A549 (cell line): ENCODE results near the gene GUCY1A2. TPM values are rescaled to one million over a fixed set of nuclear protein-coding genes. Genes with fewer than 3 reads are reported as not detected.
"Not testable (repeated sequence)": the region's sequence is repeated elsewhere in the genome, so short reads cannot be mapped to it uniquely, and the experiment has no call there.

ENCODE experiments used
- ATAC-seq, 2 experiments: fragments of 200-7000 bp in 1 of 2; fragments of >200 bp in 1 of 2; cut with Nextera tagmentation in 1 of 2; cut with Tn5 transposase in 1 of 2; 3 replicates each; pipeline versions ENCODE4 v1.8.0 to v1.9.1; 2018 to 2020; ENCODE audit warnings: mild to moderate bottlenecking in 1 of 2, moderate library complexity in 1 of 2
- CTCF ChIA-PET: fragments of 300-600 bp; sonication (Branson Sonifier 250); formaldehyde crosslinking; extraction: SDS; loops from one replicate; lab custom pipeline; 2021; ENCODE audit warnings: antibody characterized with exemption, inconsistent platforms; lab: Yijun Ruan, JAX
- POLR2A ChIA-PET: fragments of 350-600 bp; formaldehyde crosslinking; extraction: SDS; loops from one replicate; lab custom pipeline; 2021; ENCODE audit warnings: antibody characterized with exemption, inconsistent platforms; lab: Yijun Ruan, JAX
- DNase-seq, 2 experiments: peaks; one replicate each; pipeline versions ENCODE4 v3.0.0 to v3.0.0-alpha.2; 2011 to 2016; ENCODE audit warnings: low read depth in 1 of 2, low spot score in 1 of 2
- FAIRE-seq: peaks from 2 replicates; lab custom pipeline; 2011; peaks lifted over from hg19 to GRCh38; lab: Jason Lieb, UNC
- H3K27ac ChIP-seq, 2 experiments: fragments of >200 bp; sonication (Bioruptor Twin); formaldehyde crosslinking; 3 replicates each; pipeline ENCODE4 v1.5.1; 2016 to 2017
- H3K4me1 ChIP-seq: fragments of >200 bp; sonication (Bioruptor Twin); formaldehyde crosslinking; 3 replicates; pipeline ENCODE4 v1.6.1; 2016
- H3K4me2 ChIP-seq: fragments of >200 bp; sonication (Bioruptor Twin); formaldehyde crosslinking; 3 replicates; pipeline ENCODE4 v1.6.1; 2016
- H3K4me3 ChIP-seq: fragments of >200 bp; sonication (Bioruptor Twin); formaldehyde crosslinking; 3 replicates; pipeline ENCODE4 v1.5.1; 2016
- H3K9me3 ChIP-seq: fragments of >200 bp; sonication (Bioruptor Twin); formaldehyde crosslinking; 3 replicates; pipeline ENCODE4 v1.6.1; 2016
- CEBPB ChIP-seq, 2 experiments: fragments of >200 bp in 1 of 2; sonication (Bioruptor Twin) in 1 of 2; formaldehyde crosslinking in 1 of 2; IDR thresholded peaks; 2 replicates each; pipeline ENCODE4 v1.6.1; 2012 to 2016
- CHD4 ChIP-seq: fragments of 200-600 bp; sonication (generic); IDR thresholded peaks from 2 replicates; pipeline ENCODE4 v1.6.1; 2016; ENCODE audit warnings: antibody characterized with exemption, mild to moderate bottlenecking, borderline replicate concordance
- E2F6 ChIP-seq: IDR thresholded peaks from 2 replicates; pipeline ENCODE4 v1.6.1; 2012; ENCODE audit warnings: low read depth, borderline replicate concordance
- EHF ChIP-seq: fragments of 250-450 bp; sonication (Bioruptor Pico); IDR thresholded peaks from 2 replicates; pipeline ENCODE4 v1.5.0; 2020; ENCODE audit warnings: mild to moderate bottlenecking
- ELK1 ChIP-seq: fragments of 150-350 bp; IDR thresholded peaks from 2 replicates; pipeline ENCODE4 v1.6.1; 2014; ENCODE audit warnings: low read depth, mild to moderate bottlenecking, low read length
- FOSB ChIP-seq: fragments of 250-450 bp; sonication (Bioruptor Pico); IDR thresholded peaks from 2 replicates; pipeline ENCODE4 v1.5.0; 2020; ENCODE audit warnings: mild to moderate bottlenecking, moderate library complexity
- GATA3 ChIP-seq: IDR thresholded peaks from 2 replicates; pipeline ENCODE4 v1.6.1; 2012; ENCODE audit warnings: borderline replicate concordance
- HES2 ChIP-seq: fragments of >200 bp; sonication (Bioruptor Twin); formaldehyde crosslinking; IDR thresholded peaks from 2 replicates; pipeline ENCODE4 v1.6.1; 2016
- HOXA7 ChIP-seq: fragments of 250-450 bp; sonication (Bioruptor Pico); IDR thresholded peaks from 2 replicates; pipeline ENCODE4 v1.5.0; 2020; ENCODE audit warnings: mild to moderate bottlenecking, moderate library complexity
- HOXB13 ChIP-seq: fragments of 250-450 bp; sonication (Bioruptor Pico); IDR thresholded peaks from 2 replicates; pipeline ENCODE4 v1.5.0; 2020; ENCODE audit warnings: low read depth, mild to moderate bottlenecking, moderate library complexity
- JUN ChIP-seq, 2 experiments: fragments of >200 bp; sonication (Bioruptor Twin); formaldehyde crosslinking; IDR thresholded peaks; 2 replicates in 1 of 2; 3 replicates in 1 of 2; pipeline ENCODE4 v1.6.1; 2016 to 2017
- KDM5A ChIP-seq: fragments of 200-600 bp; sonication (generic); IDR thresholded peaks from 2 replicates; pipeline ENCODE4 v1.6.1; 2016; ENCODE audit warnings: antibody characterized with exemption, mild to moderate bottlenecking
- NR3C1 ChIP-seq: fragments of >200 bp; sonication (Bioruptor Twin); formaldehyde crosslinking; IDR thresholded peaks from 3 replicates; pipeline ENCODE4 v1.6.1; 2017
- POLR2A ChIP-seq: IDR thresholded peaks from 2 replicates; pipeline ENCODE4 v1.6.1; 2012; ENCODE audit warnings: mild to moderate bottlenecking, low read length
- RAD21 ChIP-seq, 2 experiments: fragments of >200 bp in 1 of 2; sonication (Bioruptor Twin) in 1 of 2; formaldehyde crosslinking in 1 of 2; IDR thresholded peaks in 1 of 2; conservative IDR thresholded peaks in 1 of 2; 2 replicates in 1 of 2; 3 replicates in 1 of 2; pipeline ENCODE4 v1.6.1; 2012 to 2018; ENCODE audit warnings: inconsistent platforms in 1 of 2
- RARB ChIP-seq: fragments of 250-450 bp; sonication (Bioruptor Pico); IDR thresholded peaks from 2 replicates; pipeline ENCODE4 v1.8.0; 2021; ENCODE audit warnings: mild to moderate bottlenecking, moderate library complexity
- RCOR1 ChIP-seq: fragments of 150-350 bp; IDR thresholded peaks from 2 replicates; pipeline ENCODE4 v1.6.1; 2014; ENCODE audit warnings: antibody characterized with exemption, low read length, low read depth
- REST ChIP-seq: fragments of 200-600 bp; sonication (generic); IDR thresholded peaks from 2 replicates; pipeline ENCODE4 v1.6.1; 2016; ENCODE audit warnings: antibody characterized with exemption, mild to moderate bottlenecking, moderate library complexity
- RFX5 ChIP-seq: fragments of 450-650 bp; IDR thresholded peaks from 2 replicates; pipeline ENCODE4 v1.7.1; 2014; ENCODE audit warnings: antibody characterized with exemption, mild to moderate bottlenecking, moderate library complexity
- SREBF2 ChIP-seq: fragments of 450-650 bp; IDR thresholded peaks from 2 replicates; pipeline ENCODE4 v1.6.1; 2014; ENCODE audit warnings: mild to moderate bottlenecking, moderate library complexity
- TP53 ChIP-seq: fragments of 250-450 bp; sonication (Bioruptor Pico); IDR thresholded peaks from 2 replicates; pipeline ENCODE4 v1.5.0; 2021; ENCODE audit warnings: mild to moderate bottlenecking, moderate library complexity
- ZNF302 ChIP-seq: fragments of 250-450 bp; sonication (Bioruptor Pico); IDR thresholded peaks from 2 replicates; pipeline ENCODE4 v1.9.0; 2021; ENCODE audit warnings: inconsistent platforms, mild to moderate bottlenecking, moderate library complexity
- ZSCAN20 ChIP-seq: fragments of 250-450 bp; sonication (Bioruptor Pico); IDR thresholded peaks from 2 replicates; pipeline ENCODE4 v1.8.0; 2022; ENCODE audit warnings: mild to moderate bottlenecking, moderate library complexity
- WGBS: methylation state at CpG from one replicate; pipeline ENCODE4 v1.1.6; 2017; ENCODE audit errors: missing lambda C conversion rate; 5-methylcytosine and 5-hydroxymethylcytosine counted together
- polyA plus RNA-seq, 4 experiments: library from polyadenylated mRNA; depleted of rRNA in 3 of 4; stranded (reverse); fragments of >200 nt; fragmentation: RNase III in 1 of 4; extraction: RNeasy Plus Mini Kit Qiagen cat#74134 plus additional on column Dnase treatment in 1 of 4; gene quantifications; 2 replicates in 3 of 4; 3 replicates in 1 of 4; pipeline ENCODE4 v1.2.3, GENCODE V29; 2011 to 2017

Gene GUCY1A2
- polyA plus RNA-seq, 2 of the 4 experiments (the other 2 are of a cell fraction) = 0.12 to 0.16 TPM

- H3K9me3 ChIP-seq = no peaks in the 10 kb centered on the region
Observed at GRCh38 chr11:106828576-106828975, 189.7 kb downstream of the GUCY1A2 start.

GRCh38 chr11:106827687-106828086 is 190.6 kb downstream of the GUCY1A2 start:
- TF ChIP-seq NR3C1 = no peak
- TF ChIP-seq REST = no peak
- no peak for TF ChIP-seq SREBF2
- no peak for TF ChIP-seq RARB
- TF ChIP-seq HOXA7 (CRISPR knock-in tag) = no peak
- no peak for TF ChIP-seq FOSB (CRISPR knock-in tag)
- TF ChIP-seq POLR2A = no peak
- no peak for TF ChIP-seq GATA3
- TF ChIP-seq JUN (IDR thresholded peaks at IDR 0.05) = no peak
- TF ChIP-seq HES2 = no peak
- TF ChIP-seq RAD21 (conservative IDR thresholded peaks at IDR 0.05 in 1 of 2, IDR thresholded peaks at IDR 0.05 in 1 of 2) = no peak
- no peak for TF ChIP-seq RCOR1
- TF ChIP-seq EHF (CRISPR knock-in tag) = no peak
- TF ChIP-seq RFX5 = no peak
- no peak for TF ChIP-seq ZNF302 (CRISPR knock-in tag)
- TF ChIP-seq KDM5A = no peak
- no peak for TF ChIP-seq ZSCAN20 (CRISPR knock-in tag)
- 93% methylated on average over 19 of the region's 21 CpGs for WGBS
- CTCF ChIA-PET = no interaction called here
- no peak overlapping the region for H3K27ac ChIP-seq
- POLR2A ChIA-PET = no interaction called here
- H3K4me3 ChIP-seq = no peak overlapping the region
- H3K9me3 ChIP-seq = no peaks in the 10 kb centered on the region
- no peaks in the 10 kb centered on the region for H3K4me1 ChIP-seq
- DNase-seq (no peak), ATAC-seq (no peak), FAIRE-seq (no peak)
- no peak overlapping the region for H3K4me2 ChIP-seq

More at GRCh38 chr11:106828576-106828975, 189.7 kb downstream of the GUCY1A2 start:
- POLR2A ChIA-PET = no interaction called here
- ATAC-seq (no peak), FAIRE-seq (no peak)
- H3K4me1 ChIP-seq = no peaks in the 10 kb centered on the region
- no peak overlapping the region for H3K4me3 ChIP-seq
- no peak overlapping the region for H3K4me2 ChIP-seq
- CTCF ChIA-PET = no interaction called here
- no peak overlapping the region for H3K27ac ChIP-seq
- TF ChIP-seq TP53 (CRISPR knock-in tag) = no peak
- TF ChIP-seq CEBPB (IDR thresholded peaks at IDR 0.05) = no peak
- TF ChIP-seq JUN (IDR thresholded peaks at IDR 0.05) = no peak
- TF ChIP-seq ELK1 = no peak
- no peak for TF ChIP-seq E2F6
- no peak for TF ChIP-seq CHD4
- no peak for TF ChIP-seq HOXB13 (CRISPR knock-in tag)
- TF ChIP-seq, all 56 proteins: peak for 0
- 13% methylated on average over 3 of the region's 3 CpGs for WGBS
- no peak for DNase-seq

GRCh38 chr11:106826558-106826957 is 191.7 kb downstream of the GUCY1A2 start:
- H3K9me3 ChIP-seq, ATAC-seq, CTCF ChIA-PET, H3K4me2 ChIP-seq, H3K4me3 ChIP-seq, FAIRE-seq, POLR2A ChIA-PET, H3K4me1 ChIP-seq, H3K27ac ChIP-seq, DNase-seq: not testable (repeated sequence)
- WGBS = 47% methylated on average over 2 of the region's 3 CpGs
